Brain pericyte (primary cell): Measurements from ENCODE around the gene ERBIN.

Experiments
- DNase-seq: peaks from one replicate; pipeline ENCODE4 v3.0.0-alpha.2; 2012; ENCODE audit warnings: low read depth, low spot score

Gene ERBIN

DNA sequence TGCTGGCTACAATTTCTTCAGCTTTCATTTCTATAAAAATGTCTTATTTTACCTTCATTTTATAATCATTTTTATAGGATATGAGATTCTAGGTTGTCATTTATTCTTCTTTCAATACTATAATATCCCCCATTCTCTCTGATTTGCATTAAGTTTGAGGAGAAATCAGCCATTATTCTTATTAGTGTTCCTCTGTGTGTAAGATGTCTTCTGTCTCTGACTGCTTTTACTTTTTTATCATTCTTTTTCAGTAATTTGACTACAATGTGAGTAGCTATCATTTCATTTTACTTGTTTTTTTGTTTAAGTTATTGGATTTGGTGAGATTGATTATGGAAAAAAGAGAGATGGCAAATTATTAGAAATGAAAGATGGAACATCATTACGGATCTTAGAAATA is 204.1 kb downstream of the ERBIN start:
- no peak for DNase-seq
